Liver (tissue), 9 donors: ENCODE results near the gene PERCC1. TPM values are rescaled to one million over a fixed set of nuclear protein-coding genes. Genes with fewer than 3 reads are reported as not detected.

ENCODE experiments used
- DNase-seq: peaks from one replicate; pipeline ENCODE4 v3.0.0-alpha.2; 2017; ENCODE audit warnings: low spot score
- H3K27ac ChIP-seq, 2 donors: one replicate each; pipeline ENCODE4 v1.7.0; 2013; ENCODE audit warnings: inconsistent platforms in 2 of 2, low read length in 2 of 2, control low read depth in 1 of 2, low read depth in 1 of 2, mild to moderate bottlenecking in 1 of 2
- H3K27me3 ChIP-seq, 4 donors: one replicate each; pipeline versions ENCODE4 v1.6.1 to v1.7.0; 2013; ENCODE audit warnings: low read length in 3 of 4, inconsistent platforms in 1 of 4, mild to moderate bottlenecking in 1 of 4, moderate library complexity in 1 of 4; ENCODE audit not compliant: control insufficient read depth in 4 of 4, insufficient read depth in 4 of 4
- H3K36me3 ChIP-seq, 4 donors: one replicate each; pipeline versions ENCODE4 v1.6.1 to v1.7.0; 2013; ENCODE audit warnings: low read length in 3 of 4, mild to moderate bottlenecking in 3 of 4, low read depth in 1 of 4, moderate library complexity in 1 of 4; ENCODE audit not compliant: control insufficient read depth in 4 of 4, insufficient read depth in 3 of 4
- H3K4me1 ChIP-seq, 4 donors: one replicate each; pipeline versions ENCODE4 v1.6.1 to v1.7.0; 2013; ENCODE audit warnings: low read length in 3 of 4, mild to moderate bottlenecking in 3 of 4, moderate library complexity in 1 of 4; ENCODE audit not compliant: control insufficient read depth in 4 of 4, insufficient read depth in 4 of 4
- H3K4me3 ChIP-seq, 3 donors: one replicate each; pipeline versions ENCODE4 v1.6.1 to v1.7.0; 2013; ENCODE audit warnings: low read length in 3 of 3, control low read depth in 1 of 3, low read depth in 1 of 3, mild to moderate bottlenecking in 1 of 3
- H3K9ac ChIP-seq, 2 donors: one replicate each; pipeline ENCODE4 v1.7.0; 2013; ENCODE audit warnings: low read length in 2 of 2, mild to moderate bottlenecking in 2 of 2, moderate library complexity in 2 of 2, control low read depth in 1 of 2, low read depth in 1 of 2
- H3K9me3 ChIP-seq, 4 donors: one replicate each; pipeline versions ENCODE4 v1.6.1 to v1.7.0; 2013; ENCODE audit warnings: low read length in 3 of 4; ENCODE audit not compliant: control insufficient read depth in 4 of 4
- EGR1 ChIP-seq, 2 donors: IDR thresholded peaks; 2 replicates each; pipeline ENCODE4 v1.6.1; 2016 to 2018; ENCODE audit warnings: antibody characterized with exemption in 2 of 2, low read depth in 2 of 2
- FOXA1 ChIP-seq: IDR thresholded peaks from 2 replicates; pipeline ENCODE4 v1.6.1; 2016; ENCODE audit warnings: antibody characterized with exemption
- GABPA ChIP-seq, 2 donors: IDR thresholded peaks in 1 of 2; conservative IDR thresholded peaks in 1 of 2; 2 replicates each; pipeline ENCODE4 v1.6.1; 2016; ENCODE audit warnings: antibody characterized with exemption in 2 of 2, mild to moderate bottlenecking in 1 of 2, moderate library complexity in 1 of 2
- HNF4G ChIP-seq: IDR thresholded peaks from 2 replicates; pipeline ENCODE4 v1.6.1; 2016; ENCODE audit warnings: antibody characterized with exemption
- JUND ChIP-seq, 2 donors: IDR thresholded peaks; 2 replicates each; pipeline ENCODE4 v1.6.1; 2016; ENCODE audit warnings: antibody characterized with exemption in 2 of 2
- MAX ChIP-seq: IDR thresholded peaks from 2 replicates; pipeline ENCODE4 v1.6.1; 2016; ENCODE audit warnings: antibody characterized with exemption
- NR2F2 ChIP-seq: IDR thresholded peaks from 2 replicates; pipeline ENCODE4 v1.6.1; 2016; ENCODE audit warnings: antibody characterized with exemption
- RAD21 ChIP-seq, 2 donors: IDR thresholded peaks; 2 replicates each; pipeline ENCODE4 v1.6.1; 2016; ENCODE audit warnings: antibody characterized with exemption in 2 of 2, mild to moderate bottlenecking in 2 of 2
- RXRA ChIP-seq, 2 donors: IDR thresholded peaks; 2 replicates each; pipeline ENCODE4 v1.6.1; 2017 to 2018; ENCODE audit warnings: antibody characterized with exemption in 2 of 2, mild to moderate bottlenecking in 1 of 2
- SP1 ChIP-seq: IDR thresholded peaks from 2 replicates; pipeline ENCODE4 v1.6.1; 2018; ENCODE audit warnings: antibody characterized with exemption, mild to moderate bottlenecking
- TAF1 ChIP-seq: conservative IDR thresholded peaks from 2 replicates; pipeline ENCODE4 v1.6.1; 2016; ENCODE audit warnings: antibody characterized with exemption, mild to moderate bottlenecking
- ZBTB33 ChIP-seq: IDR thresholded peaks from 2 replicates; pipeline ENCODE4 v1.6.1; 2016; ENCODE audit warnings: antibody characterized with exemption
- WGBS: extraction: QIAGEN DNeasy Blood & Tissue Kit; methylation state at CpG from one replicate; pipeline ENCODE4 v1.1.7; 2013; 5-methylcytosine and 5-hydroxymethylcytosine counted together
- polyA plus RNA-seq, 2 donors: library from polyadenylated mRNA; stranded (reverse) in 1 of 2; unstranded in 1 of 2; fragments of 200-250 nt in 1 of 2; fragments of >200 nt in 1 of 2; fragmentation: Nextera tagmentation in 1 of 2; extraction: Ambion mirVana in 1 of 2; gene quantifications; one replicate each; pipeline versions ENCODE4 v1.2.1 to v1.2.3, GENCODE V29; 2013 to 2015
- total RNA-seq, 2 donors: library from RNA; depleted of rRNA; stranded (reverse); fragments of >200 nt; gene quantifications; one replicate each; pipeline ENCODE4 v1.2.3, GENCODE V29; 2014
- TF ChIP-seq, protein P1 (sequence below): fragments of 150-350 bp; IDR thresholded peaks from 2 replicates; pipeline ENCODE4 v1.5.1; 2017; ENCODE audit warnings: improper control_type of control experiment, low read depth, low read length; ENCODE audit not compliant: missing input control
- TF ChIP-seq, protein P2 (sequence below): IDR thresholded peaks from 2 replicates; pipeline ENCODE4 v1.6.1; 2016; ENCODE audit warnings: antibody characterized with exemption
- TF ChIP-seq, protein P3 (sequence below): IDR thresholded peaks from 2 replicates; pipeline ENCODE4 v1.6.1; 2016; ENCODE audit warnings: antibody characterized with exemption, mild to moderate bottlenecking
- donor health status: healthy.
- donor health status: healthy.
- donor health status: healthy.
- donor health status: healthy.
- donor health status: healthy.

The PERCC1 gene
- total and polyA plus RNA-seq, 4 donors = 0.50 to 4.7 TPM; not detected in 2

DNA sequence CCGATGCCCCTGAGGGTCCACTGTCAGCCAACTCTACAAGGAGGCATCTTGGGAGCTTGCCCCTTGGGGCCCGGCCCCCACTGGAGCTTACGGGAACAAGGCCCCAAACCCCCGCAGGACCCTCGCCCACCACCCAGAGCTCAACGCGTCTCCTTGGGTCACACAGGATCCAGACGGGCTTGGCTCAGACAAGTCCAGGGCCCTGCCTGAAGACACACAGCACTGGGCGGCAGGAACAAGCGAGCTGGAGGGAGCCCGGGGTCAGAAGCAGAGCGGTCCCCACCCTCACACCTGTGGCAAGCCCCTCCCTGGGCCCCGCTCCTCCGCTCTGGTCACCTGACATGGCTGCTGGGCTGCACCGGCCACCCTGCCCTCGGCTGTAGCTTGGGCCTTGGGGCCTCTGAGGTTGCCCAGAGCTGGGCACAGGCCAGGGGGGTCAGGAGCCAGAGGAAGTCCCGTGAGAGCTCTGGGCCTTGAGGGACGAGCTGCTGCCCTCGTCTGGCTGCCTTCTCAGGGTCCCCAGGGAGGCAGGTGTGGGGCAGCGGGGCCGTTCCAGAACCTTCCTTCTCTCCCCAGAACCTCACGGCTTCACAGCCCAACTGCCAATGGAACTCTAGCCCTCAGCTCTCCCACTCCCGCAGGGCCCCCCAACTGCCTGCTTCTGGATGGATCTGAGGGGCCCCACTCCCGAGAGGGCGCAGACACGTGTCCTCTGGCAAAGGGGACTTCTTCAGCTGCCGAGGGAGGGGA is 13.3 kb downstream of the PERCC1 start, which contains the start of gene CCDC154:
CCDC154 (minus strand) TSS at position 577 of the 750 bp plus-strand sequence; CDS start at position 343, 234 bp downstream.
- no peak for DNase-seq
- Histone ChIP-seq H3K4me3 (no peak within 1 kb of the TSS), H3K9ac (no peak within 1 kb of the TSS), H3K4me1 (no peaks in the 10 kb centered on the region), H3K27ac (no peak within 1 kb of the TSS), H3K36me3 (peaks cover 0 to 17% (median 5%) of the 10 kb centered on the region in 4 donors), H3K27me3 (no peaks in the 10 kb centered on the region), H3K9me3 (no peaks in the 10 kb centered on the region)
- WGBS = 83% methylated on average over 27 of the region's 27 CpGs
- TF ChIP-seq FOXA1 (no peak), JUND (IDR thresholded peaks at IDR 0.05) (no peak), RAD21 (IDR thresholded peaks at IDR 0.05) (no peak), RXRA (IDR thresholded peaks at IDR 0.05) (no peak), HNF4G (no peak), EGR1 (IDR thresholded peaks at IDR 0.05; ENCODE audit: low read depth in 2 of 2) (no peak), ZBTB33 (no peak), SP1 (no peak), MAX (no peak), GABPA (IDR thresholded peaks at IDR 0.05 in 1 of 2, conservative IDR thresholded peaks at IDR 0.05 in 1 of 2) (no peak), NR2F2 (no peak), TAF1 (no peak)
- TF ChIP-seq, protein P1, sequence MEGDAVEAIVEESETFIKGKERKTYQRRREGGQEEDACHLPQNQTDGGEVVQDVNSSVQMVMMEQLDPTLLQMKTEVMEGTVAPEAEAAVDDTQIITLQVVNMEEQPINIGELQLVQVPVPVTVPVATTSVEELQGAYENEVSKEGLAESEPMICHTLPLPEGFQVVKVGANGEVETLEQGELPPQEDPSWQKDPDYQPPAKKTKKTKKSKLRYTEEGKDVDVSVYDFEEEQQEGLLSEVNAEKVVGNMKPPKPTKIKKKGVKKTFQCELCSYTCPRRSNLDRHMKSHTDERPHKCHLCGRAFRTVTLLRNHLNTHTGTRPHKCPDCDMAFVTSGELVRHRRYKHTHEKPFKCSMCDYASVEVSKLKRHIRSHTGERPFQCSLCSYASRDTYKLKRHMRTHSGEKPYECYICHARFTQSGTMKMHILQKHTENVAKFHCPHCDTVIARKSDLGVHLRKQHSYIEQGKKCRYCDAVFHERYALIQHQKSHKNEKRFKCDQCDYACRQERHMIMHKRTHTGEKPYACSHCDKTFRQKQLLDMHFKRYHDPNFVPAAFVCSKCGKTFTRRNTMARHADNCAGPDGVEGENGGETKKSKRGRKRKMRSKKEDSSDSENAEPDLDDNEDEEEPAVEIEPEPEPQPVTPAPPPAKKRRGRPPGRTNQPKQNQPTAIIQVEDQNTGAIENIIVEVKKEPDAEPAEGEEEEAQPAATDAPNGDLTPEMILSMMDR = no peak
- TF ChIP-seq, protein P2, sequence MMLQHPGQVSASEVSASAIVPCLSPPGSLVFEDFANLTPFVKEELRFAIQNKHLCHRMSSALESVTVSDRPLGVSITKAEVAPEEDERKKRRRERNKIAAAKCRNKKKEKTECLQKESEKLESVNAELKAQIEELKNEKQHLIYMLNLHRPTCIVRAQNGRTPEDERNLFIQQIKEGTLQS = no peak
- TF ChIP-seq, protein P3, sequence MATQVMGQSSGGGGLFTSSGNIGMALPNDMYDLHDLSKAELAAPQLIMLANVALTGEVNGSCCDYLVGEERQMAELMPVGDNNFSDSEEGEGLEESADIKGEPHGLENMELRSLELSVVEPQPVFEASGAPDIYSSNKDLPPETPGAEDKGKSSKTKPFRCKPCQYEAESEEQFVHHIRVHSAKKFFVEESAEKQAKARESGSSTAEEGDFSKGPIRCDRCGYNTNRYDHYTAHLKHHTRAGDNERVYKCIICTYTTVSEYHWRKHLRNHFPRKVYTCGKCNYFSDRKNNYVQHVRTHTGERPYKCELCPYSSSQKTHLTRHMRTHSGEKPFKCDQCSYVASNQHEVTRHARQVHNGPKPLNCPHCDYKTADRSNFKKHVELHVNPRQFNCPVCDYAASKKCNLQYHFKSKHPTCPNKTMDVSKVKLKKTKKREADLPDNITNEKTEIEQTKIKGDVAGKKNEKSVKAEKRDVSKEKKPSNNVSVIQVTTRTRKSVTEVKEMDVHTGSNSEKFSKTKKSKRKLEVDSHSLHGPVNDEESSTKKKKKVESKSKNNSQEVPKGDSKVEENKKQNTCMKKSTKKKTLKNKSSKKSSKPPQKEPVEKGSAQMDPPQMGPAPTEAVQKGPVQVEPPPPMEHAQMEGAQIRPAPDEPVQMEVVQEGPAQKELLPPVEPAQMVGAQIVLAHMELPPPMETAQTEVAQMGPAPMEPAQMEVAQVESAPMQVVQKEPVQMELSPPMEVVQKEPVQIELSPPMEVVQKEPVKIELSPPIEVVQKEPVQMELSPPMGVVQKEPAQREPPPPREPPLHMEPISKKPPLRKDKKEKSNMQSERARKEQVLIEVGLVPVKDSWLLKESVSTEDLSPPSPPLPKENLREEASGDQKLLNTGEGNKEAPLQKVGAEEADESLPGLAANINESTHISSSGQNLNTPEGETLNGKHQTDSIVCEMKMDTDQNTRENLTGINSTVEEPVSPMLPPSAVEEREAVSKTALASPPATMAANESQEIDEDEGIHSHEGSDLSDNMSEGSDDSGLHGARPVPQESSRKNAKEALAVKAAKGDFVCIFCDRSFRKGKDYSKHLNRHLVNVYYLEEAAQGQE = no peak
